ENCODE measurements around the gene SUMF1.

- TF ChIP-seq EZH2 (IDR thresholded peaks at IDR 0.05; ENCODE audit: borderline replicate concordance, insufficient read depth, low read depth, low read length, poor library complexity, severe bottlenecking) (no peak), CTCF (IDR thresholded peaks at IDR 0.05) (no peak)
These were observed 111.5 kb downstream of the SUMF1 start for GRCh38 chr3:4355401-4356219.
